Stomach (tissue), 4 donors: ENCODE results near the gene BRME1.

Experiments
- CTCF ChIP-seq, 7 experiments: fragments of 450-650 bp in 4 of 7; fragments of 200-600 bp in 3 of 7; sonication (generic) in 3 of 7; IDR thresholded peaks; one replicate each; pipeline ENCODE4 v1.5.1; 2016 to 2019; ENCODE audit warnings: antibody characterized with exemption in 7 of 7, control low read depth in 2 of 7, mild to moderate bottlenecking in 1 of 7
- EP300 ChIP-seq: sonication (generic); formaldehyde crosslinking; IDR thresholded peaks from one replicate; pipeline ENCODE4 v1.6.1; 2017; ENCODE audit warnings: antibody characterized with exemption
- POLR2A ChIP-seq, 4 donors: fragments of 450-650 bp; IDR thresholded peaks; one replicate each; pipeline ENCODE4 v1.6.1; 2016; ENCODE audit warnings: antibody characterized with exemption in 4 of 4, control low read depth in 2 of 4, mild to moderate bottlenecking in 1 of 4, moderate library complexity in 1 of 4

- TF ChIP-seq CTCF (IDR thresholded peaks at IDR 0.05) (no peak), POLR2A (IDR thresholded peaks at IDR 0.05) (no peak), EP300 (no peak)
Observed at GRCh38 chr19:13951043-13951442, 45.1 kb upstream of the BRME1 start.
